HepG2 (cell line): ENCODE results near the gene ABCF1. TPM values are rescaled to one million over a fixed set of nuclear protein-coding genes. Genes with fewer than 3 reads are reported as not detected.

Experiments used
- DPF2 ChIP-seq: sonication (generic); formaldehyde crosslinking; IDR thresholded peaks from 2 replicates; pipeline ENCODE4 v1.4.0; 2020; ENCODE audit warnings: mild to moderate bottlenecking, low read depth, missing genetic modification reagents, borderline replicate concordance
- GATA4 ChIP-seq: sonication (generic); IDR thresholded peaks from 2 replicates; pipeline ENCODE4 v1.6.1; 2016; ENCODE audit warnings: antibody characterized with exemption, low read depth, borderline replicate concordance
- GTF2F1 ChIP-seq: fragments of 150-350 bp; IDR thresholded peaks from 2 replicates; pipeline ENCODE4 v1.6.1; 2014; ENCODE audit warnings: low read length
- HDAC2 ChIP-seq: sonication (generic); formaldehyde crosslinking; IDR thresholded peaks from 2 replicates; pipeline ENCODE4 v1.4.0; 2020; ENCODE audit warnings: missing genetic modification reagents
- HOXD1 ChIP-seq: sonication (generic); formaldehyde crosslinking; IDR thresholded peaks from 2 replicates; pipeline ENCODE4 v1.5.0; 2020; ENCODE audit warnings: missing genetic modification reagents
- IKZF1 ChIP-seq: fragments of 450-650 bp; IDR thresholded peaks from 2 replicates; pipeline ENCODE4 v1.7.1; 2016
- KDM3A ChIP-seq: IDR thresholded peaks from 2 replicates; pipeline ENCODE4 v1.6.1; 2018; ENCODE audit warnings: low read depth, missing compliant biosample characterization
- MEF2D ChIP-seq: sonication (generic); formaldehyde crosslinking; IDR thresholded peaks from 2 replicates; pipeline ENCODE4 v1.5.1; 2020; ENCODE audit warnings: mild to moderate bottlenecking, missing genetic modification reagents
- MIER2 ChIP-seq: IDR thresholded peaks from 2 replicates; pipeline ENCODE4 v1.6.1; 2016; ENCODE audit warnings: missing biosample characterization, missing genetic modification reagents
- RBM39 ChIP-seq: fragments of 200-400 bp; formaldehyde crosslinking; IDR thresholded peaks from one replicate; pipeline ENCODE4 v1.6.1; 2018; ENCODE audit warnings: antibody characterized with exemption, mild to moderate bottlenecking, low read depth, low read length; ENCODE audit not compliant: poor library complexity, severe bottlenecking
- SNAI1 ChIP-seq: sonication (generic); formaldehyde crosslinking; IDR thresholded peaks from 2 replicates; pipeline ENCODE4 v1.5.0; 2020; ENCODE audit warnings: mild to moderate bottlenecking, missing genetic modification reagents, borderline replicate concordance
- ZBTB21 ChIP-seq: sonication (generic); formaldehyde crosslinking; IDR thresholded peaks from 2 replicates; pipeline ENCODE4 v1.4.0; 2020; ENCODE audit warnings: missing genetic modification reagents
- ZBTB8A ChIP-seq: sonication (generic); formaldehyde crosslinking; IDR thresholded peaks from 2 replicates; pipeline ENCODE4 v1.4.0; 2020; ENCODE audit warnings: mild to moderate bottlenecking, low read depth, missing genetic modification reagents, borderline replicate concordance
- ZNF232 ChIP-seq: sonication (generic); formaldehyde crosslinking; IDR thresholded peaks from 2 replicates; pipeline ENCODE4 v1.4.0; 2020; ENCODE audit warnings: missing genetic modification reagents, borderline replicate concordance
- ZNF329 ChIP-seq: sonication (generic); formaldehyde crosslinking; IDR thresholded peaks from 2 replicates; pipeline ENCODE4 v1.9.0; 2021; ENCODE audit warnings: low read depth, mild to moderate bottlenecking, missing genetic modification reagents
- ZNF558 ChIP-seq: sonication (generic); formaldehyde crosslinking; IDR thresholded peaks from 2 replicates; pipeline ENCODE4 v1.9.0; 2022; ENCODE audit warnings: mild to moderate bottlenecking, missing genetic modification reagents, borderline replicate concordance
- ZNF570 ChIP-seq: sonication (generic); formaldehyde crosslinking; IDR thresholded peaks from 2 replicates; pipeline ENCODE4 v1.4.0; 2020; ENCODE audit warnings: mild to moderate bottlenecking, missing genetic modification reagents, borderline replicate concordance
- ZNF652 ChIP-seq: IDR thresholded peaks from 2 replicates; pipeline ENCODE4 v1.6.1; 2016; ENCODE audit warnings: low read depth, borderline replicate concordance
- ZNF674 ChIP-seq: sonication (generic); formaldehyde crosslinking; IDR thresholded peaks from 2 replicates; pipeline ENCODE4 v1.5.0; 2020; ENCODE audit warnings: low read depth, mild to moderate bottlenecking, missing genetic modification reagents
- ZNF766 ChIP-seq: sonication (generic); formaldehyde crosslinking; IDR thresholded peaks from 2 replicates; pipeline ENCODE4 v1.5.0; 2020; ENCODE audit warnings: missing genetic modification reagents, borderline replicate concordance
- ZNF782 ChIP-seq: sonication (generic); formaldehyde crosslinking; IDR thresholded peaks from 2 replicates; pipeline ENCODE4 v1.4.0; 2020; ENCODE audit warnings: missing genetic modification reagents, mild to moderate bottlenecking, borderline replicate concordance
- polyA plus RNA-seq, 8 experiments: library from polyadenylated mRNA; depleted of rRNA in 3 of 8; stranded (reverse) in 7 of 8; unstranded in 1 of 8; fragments of >200 nt; fragmentation: Illumina TruSeq in 4 of 8; extraction: Trizol in 4 of 8; gene quantifications; 2 replicates each; pipeline versions ENCODE4 v1.2.1 to v1.2.3, GENCODE V29; 2011 to 2016; ENCODE audit warnings: low read depth in 4 of 8, missing spikeins in 1 of 8, mixed read lengths in 1 of 8; ENCODE audit not compliant: insufficient read depth in 1 of 8
- total RNA-seq, 5 experiments: library from RNA; depleted of rRNA; stranded (reverse); fragments of >200 nt; fragmentation: Illumina TruSeq; extraction: Trizol; gene quantifications; 2 replicates each; pipeline ENCODE4 v1.2.3, GENCODE V29; 2016; ENCODE audit warnings: low read depth in 1 of 5
- TF ChIP-seq, protein P1 (sequence below): sonication (generic); formaldehyde crosslinking; IDR thresholded peaks from 2 replicates; pipeline ENCODE4 v1.4.0; 2020; ENCODE audit warnings: missing genetic modification reagents
- TF ChIP-seq, protein P2 (sequence below): sonication (generic); formaldehyde crosslinking; conservative IDR thresholded peaks from 2 replicates; pipeline ENCODE4 v1.8.1; 2023; ENCODE audit warnings: missing genetic modification reagents
- TF ChIP-seq, protein P3 (sequence below): sonication (generic); formaldehyde crosslinking; IDR thresholded peaks from 2 replicates; pipeline ENCODE4 v1.5.1; 2020; ENCODE audit warnings: mild to moderate bottlenecking, missing genetic modification reagents, borderline replicate concordance
- TF ChIP-seq, protein P4 (sequence below): sonication (generic); formaldehyde crosslinking; IDR thresholded peaks from 2 replicates; pipeline ENCODE4 v1.8.1; 2023; ENCODE audit warnings: mild to moderate bottlenecking, missing genetic modification reagents

The ABCF1 gene
- total and polyA plus RNA-seq, 2 of the 13 experiments (the other 11 are each of a cell fraction or from before 2014, with no cell fraction given), result 25.4 to 98.9 TPM

DNA sequence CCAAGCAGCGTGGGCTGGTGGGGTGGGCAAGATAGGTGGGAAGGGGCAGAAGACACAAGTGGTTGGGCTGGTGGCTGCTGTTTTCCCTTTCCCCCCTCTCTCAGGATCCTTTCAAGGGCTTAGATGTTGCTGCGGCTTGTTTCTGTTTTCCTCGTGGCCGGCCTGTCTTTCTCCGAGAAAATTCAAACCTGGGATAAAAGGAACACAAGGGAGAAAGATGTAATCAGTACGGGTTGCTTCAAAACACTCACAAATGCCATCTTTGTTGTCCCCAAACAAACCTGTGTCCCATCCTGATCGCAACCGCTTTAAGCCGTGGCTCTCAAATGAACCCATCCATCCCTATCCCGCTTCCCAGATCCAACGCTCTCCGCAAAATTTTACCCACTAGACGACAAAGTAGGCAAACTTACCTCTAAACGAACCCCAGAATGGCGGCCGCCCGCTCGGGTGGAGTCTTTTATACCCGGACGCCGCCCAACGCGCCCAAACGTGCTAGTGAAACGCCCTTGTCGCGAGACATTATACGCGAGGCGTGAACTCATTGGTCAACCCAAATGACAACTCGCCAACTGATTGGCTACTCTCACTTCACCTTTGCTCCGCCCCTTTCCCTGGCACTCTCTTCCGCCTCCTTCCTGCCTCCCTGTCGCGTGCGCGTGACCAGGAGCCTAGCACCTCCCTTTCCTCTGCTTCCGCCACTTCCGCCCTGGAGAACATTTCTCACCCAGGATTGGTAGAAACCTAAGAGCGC lies 45.7 kb downstream of the ABCF1 start, which contains the start of gene PPP1R10 (continued):
- TF ChIP-seq MEF2D (CRISPR knock-in tag) (peak; percentile 58), MIER2 (no peak; the same call in 1 of the 2 replicates), ZNF570 (CRISPR knock-in tag) (no peak), HOXD1 (CRISPR knock-in tag) (peak; percentile 43; the same call in 1 of the 2 replicates), GATA4 (peak; percentile 83; the same call in 1 of the 2 replicates), ZNF558 (CRISPR knock-in tag) (no peak; the same call in 1 of the 2 replicates), DPF2 (CRISPR knock-in tag) (no peak), IKZF1 (no peak), GTF2F1 (peak; percentile 97), ZNF232 (CRISPR knock-in tag) (peak; percentile 38; the same call in 1 of the 2 replicates), ZNF674 (CRISPR knock-in tag) (0 out of 2 replicates have a peak, but pooled peaks have one; percentile 59), ZNF652 (CRISPR knock-in tag) (0 out of 2 replicates have a peak, but pooled peaks have one; percentile 14), ZNF766 (peak; percentile 66; the same call in 1 of the 2 replicates), ZBTB8A (CRISPR knock-in tag) (peak; percentile 89; the same call in 1 of the 2 replicates), ZNF329 (CRISPR knock-in tag) (no peak), ZBTB21 (CRISPR knock-in tag) (no peak), HDAC2 (no peak), KDM3A (CRISPR knock-in tag) (no peak), SNAI1 (no peak), ZNF782 (no peak), RBM39 (peak; percentile 97)
- TF ChIP-seq, protein P1, sequence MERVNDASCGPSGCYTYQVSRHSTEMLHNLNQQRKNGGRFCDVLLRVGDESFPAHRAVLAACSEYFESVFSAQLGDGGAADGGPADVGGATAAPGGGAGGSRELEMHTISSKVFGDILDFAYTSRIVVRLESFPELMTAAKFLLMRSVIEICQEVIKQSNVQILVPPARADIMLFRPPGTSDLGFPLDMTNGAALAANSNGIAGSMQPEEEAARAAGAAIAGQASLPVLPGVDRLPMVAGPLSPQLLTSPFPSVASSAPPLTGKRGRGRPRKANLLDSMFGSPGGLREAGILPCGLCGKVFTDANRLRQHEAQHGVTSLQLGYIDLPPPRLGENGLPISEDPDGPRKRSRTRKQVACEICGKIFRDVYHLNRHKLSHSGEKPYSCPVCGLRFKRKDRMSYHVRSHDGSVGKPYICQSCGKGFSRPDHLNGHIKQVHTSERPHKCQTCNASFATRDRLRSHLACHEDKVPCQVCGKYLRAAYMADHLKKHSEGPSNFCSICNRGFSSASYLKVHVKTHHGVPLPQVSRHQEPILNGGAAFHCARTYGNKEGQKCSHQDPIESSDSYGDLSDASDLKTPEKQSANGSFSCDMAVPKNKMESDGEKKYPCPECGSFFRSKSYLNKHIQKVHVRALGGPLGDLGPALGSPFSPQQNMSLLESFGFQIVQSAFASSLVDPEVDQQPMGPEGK (CRISPR knock-in tag), result peak; percentile 46; the same call in 1 of the 2 replicates
- TF ChIP-seq, protein P2, sequence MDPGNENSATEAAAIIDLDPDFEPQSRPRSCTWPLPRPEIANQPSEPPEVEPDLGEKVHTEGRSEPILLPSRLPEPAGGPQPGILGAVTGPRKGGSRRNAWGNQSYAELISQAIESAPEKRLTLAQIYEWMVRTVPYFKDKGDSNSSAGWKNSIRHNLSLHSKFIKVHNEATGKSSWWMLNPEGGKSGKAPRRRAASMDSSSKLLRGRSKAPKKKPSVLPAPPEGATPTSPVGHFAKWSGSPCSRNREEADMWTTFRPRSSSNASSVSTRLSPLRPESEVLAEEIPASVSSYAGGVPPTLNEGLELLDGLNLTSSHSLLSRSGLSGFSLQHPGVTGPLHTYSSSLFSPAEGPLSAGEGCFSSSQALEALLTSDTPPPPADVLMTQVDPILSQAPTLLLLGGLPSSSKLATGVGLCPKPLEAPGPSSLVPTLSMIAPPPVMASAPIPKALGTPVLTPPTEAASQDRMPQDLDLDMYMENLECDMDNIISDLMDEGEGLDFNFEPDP (CRISPR knock-in tag), result no peak
- TF ChIP-seq, protein P3, sequence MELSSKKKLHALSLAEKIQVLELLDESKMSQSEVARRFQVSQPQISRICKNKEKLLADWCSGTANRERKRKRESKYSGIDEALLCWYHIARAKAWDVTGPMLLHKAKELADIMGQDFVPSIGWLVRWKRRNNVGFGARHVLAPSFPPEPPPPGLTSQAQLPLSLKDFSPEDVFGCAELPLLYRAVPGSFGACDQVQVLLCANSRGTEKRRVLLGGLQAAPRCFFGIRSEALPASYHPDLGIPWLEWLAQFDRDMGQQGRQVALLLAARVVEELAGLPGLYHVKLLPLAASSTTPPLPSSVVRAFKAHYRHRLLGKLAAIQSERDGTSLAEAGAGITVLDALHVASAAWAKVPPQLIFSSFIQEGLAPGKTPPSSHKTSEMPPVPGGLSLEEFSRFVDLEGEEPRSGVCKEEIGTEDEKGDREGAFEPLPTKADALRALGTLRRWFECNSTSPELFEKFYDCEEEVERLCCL (CRISPR knock-in tag), result 0 out of 2 replicates have a peak, but pooled peaks have one; percentile 33
- TF ChIP-seq, protein P4, sequence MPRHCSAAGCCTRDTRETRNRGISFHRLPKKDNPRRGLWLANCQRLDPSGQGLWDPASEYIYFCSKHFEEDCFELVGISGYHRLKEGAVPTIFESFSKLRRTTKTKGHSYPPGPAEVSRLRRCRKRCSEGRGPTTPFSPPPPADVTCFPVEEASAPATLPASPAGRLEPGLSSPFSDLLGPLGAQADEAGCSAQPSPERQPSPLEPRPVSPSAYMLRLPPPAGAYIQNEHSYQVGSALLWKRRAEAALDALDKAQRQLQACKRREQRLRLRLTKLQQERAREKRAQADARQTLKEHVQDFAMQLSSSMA (CRISPR knock-in tag), result no peak
